OCI-LY7 (cell line): ENCODE measurements around the gene SALL3. TPM values are rescaled to one million over a fixed set of nuclear protein-coding genes. Genes with fewer than 3 reads are reported as not detected.

Experiments
- BruUV-seq: library from RNA; stranded (reverse); fragments of 400-500 nt; replicated peaks from 2 replicates; lab custom pipeline; 2021; lab: Mats Ljungman, UMichigan
- CTCF ChIA-PET: fragments of 300-600 bp; sonication (Branson Sonifier 250); formaldehyde crosslinking; loops from one replicate; lab custom pipeline; 2022; ENCODE audit warnings: antibody characterized with exemption; ENCODE audit not compliant: unreplicated experiment; lab: Charles Lee
- POLR2A ChIA-PET: fragments of 300-600 bp; sonication (Branson Sonifier 250); formaldehyde crosslinking; loops from one replicate; lab custom pipeline; 2022; ENCODE audit warnings: antibody characterized with exemption; lab: Charles Lee
- DNase-seq: peaks from one replicate; pipeline ENCODE4 v3.0.0-alpha.2; 2015; ENCODE audit warnings: low spot score
- H2AFZ ChIP-seq: fragments of 200-600 bp; sonication (generic), shearing (Covaris generic); 2 replicates; pipeline ENCODE4 v1.6.1; 2014; ENCODE audit warnings: mild to moderate bottlenecking, antibody characterized with exemption, low read length, moderate library complexity
- H3K27ac ChIP-seq: fragments of 200-600 bp; sonication (generic); 2 replicates; pipeline ENCODE4 v1.5.1; 2014; ENCODE audit warnings: mixed run types, low read depth, mild to moderate bottlenecking, moderate library complexity, low read length, inconsistent platforms; ENCODE audit not compliant: poor library complexity, severe bottlenecking
- H3K36me3 ChIP-seq: fragments of 200-600 bp; sonication (generic); 2 replicates; pipeline ENCODE4 v1.6.1; 2014; ENCODE audit warnings: mild to moderate bottlenecking, antibody characterized with exemption, low read length, moderate library complexity, mixed read lengths; ENCODE audit not compliant: insufficient read depth
- H3K4me1 ChIP-seq: fragments of 200-600 bp; sonication (generic); 2 replicates; pipeline ENCODE4 v1.5.1; 2014; ENCODE audit warnings: mild to moderate bottlenecking, low read length; ENCODE audit not compliant: insufficient read depth, poor library complexity, severe bottlenecking
- H3K4me2 ChIP-seq: fragments of 200-600 bp; sonication (generic); 2 replicates; pipeline ENCODE4 v1.6.1; 2014; ENCODE audit warnings: mild to moderate bottlenecking, low read length
- H3K4me3 ChIP-seq: fragments of 200-600 bp; sonication (generic); 2 replicates; pipeline ENCODE4 v1.5.1; 2014; ENCODE audit warnings: mild to moderate bottlenecking, low read depth, low read length; ENCODE audit not compliant: poor library complexity, severe bottlenecking
- H3K79me2 ChIP-seq: fragments of 200-600 bp; sonication (generic); 2 replicates; pipeline ENCODE4 v1.6.1; 2016; ENCODE audit warnings: low read depth, mild to moderate bottlenecking, low read length, moderate library complexity, mixed read lengths; ENCODE audit not compliant: insufficient read depth
- H3K9me2 ChIP-seq: fragments of 200-600 bp; sonication (generic); 2 replicates; pipeline ENCODE4 v1.6.1; 2016; ENCODE audit warnings: mild to moderate bottlenecking, low read length, mixed read lengths; ENCODE audit not compliant: insufficient read depth
- H3K9me3 ChIP-seq: fragments of 200-600 bp; sonication (generic); 2 replicates; pipeline ENCODE4 v1.6.1; 2014; ENCODE audit warnings: mild to moderate bottlenecking, mixed run types, low read length, mixed read lengths
- H4K20me1 ChIP-seq: fragments of 200-600 bp; sonication (generic); 2 replicates; pipeline ENCODE4 v1.6.1; 2014; ENCODE audit warnings: mild to moderate bottlenecking, antibody characterized with exemption, low read length, moderate library complexity, mixed read lengths; ENCODE audit not compliant: insufficient read depth
- CTCF ChIP-seq: fragments of 200-600 bp; sonication (generic); conservative IDR thresholded peaks from 2 replicates; pipeline ENCODE4 v1.5.1; 2014; ENCODE audit warnings: mild to moderate bottlenecking, antibody characterized with exemption, low read length, moderate library complexity, mixed read lengths
- EZH2phosphoT487 ChIP-seq: fragments of 200-600 bp; sonication (generic); IDR thresholded peaks from 2 replicates; pipeline ENCODE4 v1.6.1; 2018; ENCODE audit warnings: low read depth, borderline replicate concordance, mild to moderate bottlenecking, mixed run types, antibody characterized with exemption, low read length, moderate library complexity, mixed read lengths
- intact Hi-C: fragments of 100-400 bp; cut with micrococcal nuclease; formaldehyde crosslinking; loops from one replicate; pipeline ENCODE4 v1.10.0; 2022; ENCODE audit not compliant: unreplicated experiment
- total RNA-seq, 2 experiments: library from RNA; depleted of rRNA in 1 of 2; stranded (reverse); fragments of >200 nt in 1 of 2; shearing (Covaris generic) in 1 of 2; gene quantifications; 2 replicates each; pipeline ENCODE4 v1.2.3, GENCODE V29; 2014 to 2022

The SALL3 gene
- total RNA-seq, 2 experiments from 2014 or later: not detected

- BruUV-seq: no TSS peak
- no peak for TF ChIP-seq CTCF
- TF ChIP-seq EZH2phosphoT487: no peak
- H3K4me2 ChIP-seq: no peak overlapping the region
- H3K4me3 ChIP-seq: no peak overlapping the region
- H2AFZ ChIP-seq: no peak overlapping the region
- intact Hi-C loops: no loop called here
- H4K20me1 ChIP-seq: no peaks in the 10 kb centered on the region
- POLR2A ChIA-PET: no interaction called here
- no peaks in the 10 kb centered on the region for H3K9me2 ChIP-seq
- no peaks in the 10 kb centered on the region for H3K36me3 ChIP-seq
- H3K79me2 ChIP-seq: no peaks in the 10 kb centered on the region
- no peak overlapping the region for H3K27ac ChIP-seq
- H3K4me1 ChIP-seq: no peaks in the 10 kb centered on the region
- no peak for DNase-seq
- no peaks in the 10 kb centered on the region for H3K9me3 ChIP-seq
- CTCF ChIA-PET: no interaction called here
Observed at GRCh38 chr18:78969574-78970315, 9.9 kb upstream of the SALL3 start.

- no peaks in the 10 kb centered on the region for H4K20me1 ChIP-seq
- H3K9me2 ChIP-seq: no peaks in the 10 kb centered on the region
- intact Hi-C loops: no loop called here
- TF ChIP-seq CTCF (no peak), EZH2phosphoT487 (no peak)
- H3K4me2 ChIP-seq: no peak overlapping the region
- DNase-seq: no peak
- ChIA-PET POLR2A (no interaction called here), CTCF (no interaction called here)
- no peaks in the 10 kb centered on the region for H3K79me2 ChIP-seq
- H3K4me1 ChIP-seq: no peaks in the 10 kb centered on the region
- H3K27ac ChIP-seq: no peak overlapping the region
- H3K36me3 ChIP-seq: no peaks in the 10 kb centered on the region
- BruUV-seq: no TSS peak
- no peak overlapping the region for H2AFZ ChIP-seq
- H3K4me3 ChIP-seq: no peak overlapping the region
- no peaks in the 10 kb centered on the region for H3K9me3 ChIP-seq
Observed at GRCh38 chr18:78970774-78971333, 8.8 kb upstream of the SALL3 start.

DNA sequence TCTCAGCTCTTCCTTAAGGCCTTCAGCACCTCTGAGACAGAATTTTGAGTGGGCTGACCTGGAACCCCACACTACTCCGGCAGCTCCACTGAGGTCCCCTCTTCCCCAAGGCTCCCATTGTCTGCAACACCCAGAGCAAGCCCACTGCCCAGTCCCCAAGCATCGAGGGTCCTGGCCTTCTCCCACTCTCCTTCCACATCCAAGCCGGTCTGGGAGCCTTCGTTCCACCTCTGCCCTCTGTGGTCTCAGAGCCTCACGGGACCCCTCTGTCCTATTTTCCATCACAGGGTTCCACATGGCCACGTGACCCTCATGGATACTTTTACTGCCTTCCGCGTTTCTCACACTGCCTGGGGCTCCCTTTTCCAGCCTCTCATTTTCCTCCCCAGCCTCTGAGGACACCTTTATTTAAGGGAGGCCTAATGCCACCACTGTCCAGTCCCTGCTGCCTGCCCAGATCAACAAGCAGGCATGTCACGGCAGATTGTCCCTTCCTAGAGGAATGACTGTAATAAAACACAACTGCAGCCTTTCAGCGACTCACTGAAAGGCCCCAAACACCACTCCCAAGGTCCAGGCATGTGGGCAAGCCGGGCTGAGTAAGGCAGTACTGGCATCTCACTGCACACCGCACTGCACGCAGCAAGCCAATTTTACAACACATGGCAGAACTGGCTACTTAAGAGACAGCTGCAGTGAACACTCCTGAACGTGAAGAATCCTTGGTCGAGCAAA, 7.9 kb upstream of the SALL3 start:
- no peak for TF ChIP-seq CTCF
- TF ChIP-seq EZH2phosphoT487: no peak
- CTCF ChIA-PET: no interaction called here
- Histone ChIP-seq H3K27ac (no peak overlapping the region), H2AFZ (no peak overlapping the region), H3K4me2 (no peak overlapping the region), H4K20me1 (no peaks in the 10 kb centered on the region), H3K36me3 (no peaks in the 10 kb centered on the region), H3K4me3 (no peak overlapping the region), H3K79me2 (no peaks in the 10 kb centered on the region), H3K9me3 (no peaks in the 10 kb centered on the region), H3K9me2 (no peaks in the 10 kb centered on the region), H3K4me1 (no peaks in the 10 kb centered on the region)
- no peak for DNase-seq
- BruUV-seq: no TSS peak
- POLR2A ChIA-PET: no interaction called here
- intact Hi-C loops: no loop called here
